GM12801 (cell line): ENCODE results near the gene OR2H2.

Experiments used
- CTCF ChIP-seq: IDR thresholded peaks from one replicate; pipeline ENCODE4 v1.5.1; 2011; ENCODE audit warnings: control low read depth; ENCODE audit not compliant: insufficient read length; ENCODE audit errors: extremely low read depth

The OR2H2 gene

GRCh38 chr6:29567541-29567940 lies 17.4 kb upstream of the OR2H2 start:
- TF ChIP-seq CTCF = no peak

GRCh38 chr6:29567991-29568390 lies 16.9 kb upstream of the OR2H2 start:
- no peak for TF ChIP-seq CTCF

GRCh38 chr6:29576056-29576455 lies 8.9 kb upstream of the OR2H2 start:
- no peak for TF ChIP-seq CTCF

GRCh38 chr6:29577544-29577943 lies 7.4 kb upstream of the OR2H2 start:
- TF ChIP-seq CTCF = no peak

- peak; percentile 93 for TF ChIP-seq CTCF
These were observed 4.6 kb downstream of the OR2H2 start for GRCh38 chr6:29589423-29590048.

- TF ChIP-seq CTCF = no peak
These were observed 5.4 kb downstream of the OR2H2 start for GRCh38 chr6:29590218-29590808.

- TF ChIP-seq CTCF = no peak
These were observed 6.8 kb downstream of the OR2H2 start for GRCh38 chr6:29591677-29592076.
